DND-41 (cell line): ENCODE results near the gene GPR37.

Experiments used
- ATAC-seq: fragments of 200-7000 bp; cut with Tn5 transposase; 3 replicates; pipeline ENCODE4 v1.9.1; 2021; ENCODE audit warnings: low read depth; ENCODE audit not compliant: insufficient read depth
- DNase-seq: peaks from one replicate; pipeline ENCODE4 v3.0.0-alpha.2; 2020
- H2AFZ ChIP-seq: 2 replicates; pipeline ENCODE4 v1.6.0; 2012; ENCODE audit warnings: low read depth, low read length
- H3K27ac ChIP-seq: 2 replicates; pipeline ENCODE4 v1.5.1; 2012; ENCODE audit warnings: low read length, inconsistent platforms
- H3K27me3 ChIP-seq: fragments of 200-600 bp; sonication (generic); 2 replicates; pipeline ENCODE4 v1.6.0; 2012; ENCODE audit warnings: low read length, mild to moderate bottlenecking, inconsistent platforms; ENCODE audit not compliant: insufficient read depth, poor library complexity
- H3K36me3 ChIP-seq: 2 replicates; pipeline ENCODE4 v1.5.1; 2012; ENCODE audit warnings: low read length, inconsistent platforms; ENCODE audit not compliant: insufficient read depth
- H3K4me1 ChIP-seq: 2 replicates; pipeline ENCODE4 v1.5.1; 2012; ENCODE audit warnings: mild to moderate bottlenecking, low read length; ENCODE audit not compliant: insufficient read depth
- H3K4me2 ChIP-seq: 2 replicates; pipeline ENCODE4 v1.6.0; 2012; ENCODE audit warnings: mild to moderate bottlenecking, moderate library complexity, low read length, inconsistent platforms; ENCODE audit not compliant: insufficient read depth
- H3K4me3 ChIP-seq, 2 experiments: fragments of 200-600 bp in 1 of 2; shearing (Covaris generic) in 1 of 2; 2 replicates each; pipeline ENCODE4 v1.5.1; 2012 to 2016; ENCODE audit warnings: inconsistent platforms in 2 of 2, low read length in 2 of 2, mild to moderate bottlenecking in 2 of 2, low read depth in 1 of 2, moderate library complexity in 1 of 2
- H3K79me2 ChIP-seq: 2 replicates; pipeline ENCODE4 v1.6.0; 2012; ENCODE audit warnings: low read length, inconsistent platforms; ENCODE audit not compliant: insufficient read depth
- H3K9ac ChIP-seq: 2 replicates; pipeline ENCODE4 v1.6.0; 2012; ENCODE audit warnings: low read depth, mild to moderate bottlenecking, inconsistent platforms, low read length, moderate library complexity
- H3K9me3 ChIP-seq: 2 replicates; pipeline ENCODE4 v1.5.1; 2012; ENCODE audit warnings: low read length, moderate library complexity, mild to moderate bottlenecking, inconsistent platforms; ENCODE audit not compliant: insufficient read depth, severe bottlenecking
- H4K20me1 ChIP-seq: 2 replicates; pipeline ENCODE4 v1.6.0; 2012; ENCODE audit warnings: low read length; ENCODE audit not compliant: insufficient read depth
- CTCF ChIP-seq: IDR thresholded peaks from 2 replicates; pipeline ENCODE4 v1.5.1; 2012; ENCODE audit warnings: borderline replicate concordance, low read length, moderate library complexity, mild to moderate bottlenecking; ENCODE audit not compliant: poor library complexity, severe bottlenecking; ENCODE audit errors: extremely low read depth
- EZH2 ChIP-seq: IDR thresholded peaks from 3 replicates; pipeline ENCODE4 v1.6.1; 2012; ENCODE audit warnings: borderline replicate concordance, low read depth, mild to moderate bottlenecking, moderate library complexity, low read length, inconsistent platforms; ENCODE audit not compliant: severe bottlenecking

GPR37 gene

GRCh38 chr7:124724507-124725192 is 40.9 kb downstream of the GPR37 start:
- Histone ChIP-seq H3K36me3 (no peaks in the 10 kb centered on the region), H2AFZ (no peak overlapping the region), H4K20me1 (no peaks in the 10 kb centered on the region), H3K9ac (no peak overlapping the region), H3K27me3 (no peaks in the 10 kb centered on the region), H3K4me2 (no peak overlapping the region), H3K4me1 (no peaks in the 10 kb centered on the region), H3K27ac (no peak overlapping the region), H3K9me3 (no peaks in the 10 kb centered on the region), H3K4me3 (no peak overlapping the region), H3K79me2 (no peaks in the 10 kb centered on the region)
- ATAC-seq (no peak), DNase-seq (no peak)
- no peak for TF ChIP-seq CTCF
- TF ChIP-seq EZH2: no peak

GRCh38 chr7:124724079-124724478 is 41.5 kb downstream of the GPR37 start:
- Histone ChIP-seq H3K79me2 (no peaks in the 10 kb centered on the region), H3K9me3 (no peaks in the 10 kb centered on the region), H3K4me3 (no peak overlapping the region), H3K27ac (no peak overlapping the region), H4K20me1 (no peaks in the 10 kb centered on the region), H2AFZ (no peak overlapping the region), H3K4me2 (no peak overlapping the region), H3K9ac (no peak overlapping the region), H3K36me3 (no peaks in the 10 kb centered on the region), H3K4me1 (no peaks in the 10 kb centered on the region), H3K27me3 (no peaks in the 10 kb centered on the region)
- no peak for TF ChIP-seq EZH2
- no peak for TF ChIP-seq CTCF
- DNase-seq (no peak), ATAC-seq (no peak)

GRCh38 chr7:124723012-124723411 is 42.6 kb downstream of the GPR37 start:
- no peak overlapping the region for H3K27ac ChIP-seq
- H3K79me2 ChIP-seq: no peaks in the 10 kb centered on the region
- H3K9ac ChIP-seq: no peak overlapping the region
- no peaks in the 10 kb centered on the region for H3K9me3 ChIP-seq
- no peaks in the 10 kb centered on the region for H3K36me3 ChIP-seq
- no peaks in the 10 kb centered on the region for H3K27me3 ChIP-seq
- no peak for ATAC-seq
- H3K4me1 ChIP-seq: no peaks in the 10 kb centered on the region
- H4K20me1 ChIP-seq: no peaks in the 10 kb centered on the region
- DNase-seq: no peak
- H2AFZ ChIP-seq: no peak overlapping the region
- no peak overlapping the region for H3K4me3 ChIP-seq
- TF ChIP-seq EZH2 (no peak), CTCF (no peak)
- H3K4me2 ChIP-seq: no peak overlapping the region

GRCh38 chr7:124722292-124722691 is 43.3 kb downstream of the GPR37 start:
- TF ChIP-seq CTCF (no peak), EZH2 (no peak)
- no peaks in the 10 kb centered on the region for H3K36me3 ChIP-seq
- no peak for ATAC-seq
- H3K4me1 ChIP-seq: no peaks in the 10 kb centered on the region
- no peaks in the 10 kb centered on the region for H3K9me3 ChIP-seq
- H3K27ac ChIP-seq: no peak overlapping the region
- H3K79me2 ChIP-seq: no peaks in the 10 kb centered on the region
- no peak for DNase-seq
- no peaks in the 10 kb centered on the region for H3K27me3 ChIP-seq
- no peak overlapping the region for H3K4me2 ChIP-seq
- H2AFZ ChIP-seq: no peak overlapping the region
- H3K9ac ChIP-seq: no peak overlapping the region
- H3K4me3 ChIP-seq: no peak overlapping the region
- no peaks in the 10 kb centered on the region for H4K20me1 ChIP-seq
